ENCODE data around the gene NFIX.

Gene NFIX

GRCh38 chr19:12987190-12987589, 8.1 kb upstream of the NFIX start:
- DNase-seq: no peak

- no peak for DNase-seq
Measured at GRCh38 chr19:12987781-12988180, 7.5 kb upstream of the NFIX start.

- DNase-seq: no peak
Measured at GRCh38 chr19:12990431-12990830, 4.8 kb upstream of the NFIX start.

GRCh38 chr19:12990853-12991252, 4.4 kb upstream of the NFIX start:
- no peak for DNase-seq

- no peak for DNase-seq
Measured at GRCh38 chr19:12991296-12991695, 4.0 kb upstream of the NFIX start.

GRCh38 chr19:12992729-12993128, 2.5 kb upstream of the NFIX start:
- DNase-seq: no peak

GRCh38 chr19:12993562-12993961, 1.7 kb upstream of the NFIX start:
- no peak for DNase-seq

- peak in 19 of 56 donors; percentile 14 to 66 (median 37) for DNase-seq
Measured at GRCh38 chr19:12995596-12996405, 526 bp downstream of the NFIX start.

- peak in 23 of 56 donors; percentile 15 to 65 (median 45) for DNase-seq
Measured at GRCh38 chr19:12996406-12997094, 1.3 kb downstream of the NFIX start.

GRCh38 chr19:12997179-12997966, 2.1 kb downstream of the NFIX start:
- no peak for DNase-seq

- DNase-seq: no peak
Measured at GRCh38 chr19:12997967-12998940, 3.0 kb downstream of the NFIX start.

GRCh38 chr19:13001166-13001501, 5.9 kb downstream of the NFIX start:
- no peak for DNase-seq

- peak in 51 of 56 donors; percentile 47 to 95 (median 84) for DNase-seq
Measured at GRCh38 chr19:13001502-13002165, 6.4 kb downstream of the NFIX start.

- DNase-seq: peak in 54 of 56 donors; percentile 35 to 96 (median 91)
Measured at GRCh38 chr19:13002166-13002898, 7.1 kb downstream of the NFIX start.

GRCh38 chr19:13003081-13003480, 7.8 kb downstream of the NFIX start:
- peak in 13 of 56 donors; percentile 29 to 70 (median 54) for DNase-seq

- no peak for DNase-seq
Measured at GRCh38 chr19:13004273-13004672, 9.0 kb downstream of the NFIX start.

GRCh38 chr19:13005253-13005652, 10.0 kb downstream of the NFIX start:
- DNase-seq: no peak

- no peak for DNase-seq
Measured at GRCh38 chr19:13005861-13006370, 10.6 kb downstream of the NFIX start.
